Effector CD4-positive, alpha-beta T cell (primary cell): ENCODE data around the gene INPP4A.
A peak's percentile ranks its signal among the peaks of the same experiment; 100 is the strongest.
"Not testable (repeated sequence)": the region's sequence is repeated elsewhere in the genome, so short reads cannot be mapped to it uniquely, and the experiment has no call there.

Experiments used
- DNase-seq: peaks from one replicate; pipeline ENCODE4 v3.0.0-alpha.2; 2020
- total RNA-seq: gene quantifications from one replicate; lab custom pipeline; 2026; lab: John Stamatoyannopoulos, UW

Gene INPP4A
- total RNA-seq, result 153 reads per million, percentile 89 among the genes with 10 or more reads in this experiment

DNA sequence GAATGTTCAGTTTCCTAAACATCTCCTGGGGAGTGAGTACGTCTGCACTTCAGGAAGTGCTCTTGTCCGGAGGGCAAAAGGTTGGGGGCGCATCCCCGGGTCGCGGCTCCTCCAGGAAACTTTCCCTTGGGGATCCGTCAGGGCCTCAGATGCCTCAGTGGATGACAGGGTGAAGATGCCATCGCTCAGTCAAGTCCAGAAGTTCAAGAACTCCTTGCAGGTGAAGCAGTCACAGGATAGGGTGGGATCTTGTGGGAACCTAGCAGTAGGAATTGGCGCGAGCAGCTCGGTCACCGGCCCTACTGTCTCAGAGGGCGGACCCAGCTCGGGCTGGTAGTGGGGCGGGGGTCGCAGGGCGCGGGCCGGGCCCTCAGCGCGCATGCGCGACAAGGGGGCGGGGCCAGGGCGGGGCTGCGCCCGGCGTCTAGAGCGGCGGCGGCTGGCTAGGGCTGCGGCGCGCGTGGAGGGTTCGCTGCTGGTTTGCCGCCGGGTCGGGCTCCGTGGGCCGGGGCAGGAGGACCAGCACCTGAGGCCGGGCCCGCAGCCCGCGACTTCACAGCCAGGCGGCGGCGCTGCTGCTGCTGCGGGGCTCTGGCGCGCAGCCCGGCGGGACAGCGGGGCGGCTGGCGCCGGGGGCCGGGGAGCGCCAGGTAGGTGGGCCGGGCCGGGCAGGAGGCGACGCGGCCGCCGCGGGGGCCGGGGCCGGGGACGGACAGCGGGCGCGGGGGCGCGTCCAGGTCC, at the start of gene INPP4A:
Gene INPP4A (plus strand): TSS at position 423 of the 741 bp plus-strand sequence. CDS start 75,191 bp downstream, outside the sequence.
- DNase-seq, result peak; percentile 71

GRCh38 chr2:98395977-98396376, 48.7 kb upstream of the INPP4A start:
- DNase-seq, result no peak

- DNase-seq, result no peak
Observed at GRCh38 chr2:98396745-98397355, 47.8 kb upstream of the INPP4A start.

- no peak for DNase-seq
Observed at GRCh38 chr2:98399140-98399539, 45.5 kb upstream of the INPP4A start.

DNA sequence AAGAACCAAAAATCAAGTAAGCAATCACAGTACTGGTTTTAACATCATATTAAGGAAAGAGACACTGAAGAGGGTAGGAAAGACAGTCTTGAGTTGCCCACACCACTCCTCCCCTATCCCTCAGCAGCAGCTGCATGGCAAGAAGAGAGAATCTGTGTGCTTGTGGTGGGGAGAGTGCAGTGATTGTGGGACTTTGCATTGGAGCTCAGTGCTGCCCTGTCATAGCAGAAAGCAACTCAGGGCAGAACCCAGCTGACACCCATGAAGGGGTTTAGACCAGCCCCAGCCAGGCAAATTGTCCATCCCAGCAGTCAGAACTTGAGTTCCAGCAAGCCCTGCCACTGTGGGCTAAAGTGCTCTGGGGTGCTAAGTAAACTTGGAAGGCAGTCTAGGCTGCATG, 40.8 kb upstream of the INPP4A start:
- DNase-seq, result no peak

GRCh38 chr2:98404556-98405250, 40.0 kb upstream of the INPP4A start:
- DNase-seq, result no peak

- DNase-seq, result no peak
Observed at GRCh38 chr2:98405301-98405700, 39.4 kb upstream of the INPP4A start.

GRCh38 chr2:98408155-98408554, 36.5 kb upstream of the INPP4A start:
- DNase-seq, result no peak

GRCh38 chr2:98412751-98413458, 31.8 kb upstream of the INPP4A start:
- peak; percentile 61 for DNase-seq

DNA sequence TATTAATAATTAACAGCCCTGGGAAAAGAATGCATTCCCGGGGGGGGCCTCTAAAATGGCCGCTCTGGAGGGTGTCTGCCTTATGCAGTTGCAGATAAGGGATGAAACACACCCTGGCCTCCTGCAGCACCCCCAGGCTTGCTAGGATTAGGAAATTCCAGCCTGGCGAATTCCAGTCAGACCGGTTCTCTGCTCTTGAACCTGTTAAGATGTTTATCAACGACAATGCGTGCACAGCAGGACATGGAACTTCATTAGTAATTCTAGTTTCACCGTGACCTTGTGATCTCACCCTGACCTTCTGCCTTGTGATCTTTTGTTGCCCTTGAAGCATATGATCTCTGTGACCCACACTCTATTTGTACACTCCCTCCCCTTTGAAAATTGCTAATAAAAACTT, 30.4 kb upstream of the INPP4A start:
- DNase-seq, result not testable (repeated sequence)

- not testable (repeated sequence) for DNase-seq
Observed at GRCh38 chr2:98415719-98416248, 28.9 kb upstream of the INPP4A start.

GRCh38 chr2:98416383-98417159, 28.1 kb upstream of the INPP4A start:
- DNase-seq, result no peak

DNA sequence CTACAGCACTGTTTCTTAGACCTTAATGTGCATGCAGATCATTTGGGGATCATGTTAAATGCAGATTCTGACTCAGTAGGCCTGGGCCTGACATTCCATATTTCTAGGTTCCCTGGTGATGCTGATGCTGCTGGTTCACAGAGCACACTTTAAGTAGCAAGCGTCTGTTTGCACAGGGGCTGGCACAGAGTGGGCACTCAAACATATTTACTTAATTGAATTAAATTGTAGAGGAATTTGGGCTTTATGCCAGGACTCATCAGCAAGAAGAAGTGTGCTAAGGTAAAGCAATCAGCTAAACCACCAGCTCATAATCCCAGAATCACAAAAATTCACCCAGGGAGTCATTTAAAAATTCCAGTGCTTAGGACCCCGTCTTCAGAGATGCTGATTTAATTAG, 25.1 kb upstream of the INPP4A start:
- DNase-seq, result no peak

- no peak for DNase-seq
Observed at GRCh38 chr2:98419977-98420725, 24.5 kb upstream of the INPP4A start.

DNA sequence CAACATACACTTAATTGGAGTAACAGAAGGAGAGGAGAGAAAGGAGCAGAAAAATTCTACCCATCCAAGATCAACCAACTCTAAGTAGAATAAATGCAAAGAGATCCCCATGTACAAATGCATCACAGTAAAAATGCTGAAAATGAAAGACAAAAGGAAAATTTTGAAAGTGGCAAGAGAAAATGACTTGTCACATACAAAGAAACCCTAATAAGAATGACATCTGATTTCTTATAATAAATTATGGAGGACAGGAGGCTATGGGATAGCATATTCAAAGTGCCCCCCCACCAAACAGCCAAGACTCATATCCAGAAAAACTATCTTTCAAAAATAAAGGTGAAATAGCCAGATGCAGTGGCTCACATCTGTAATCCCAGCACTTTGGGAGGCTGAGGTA, 22.2 kb upstream of the INPP4A start:
- no peak for DNase-seq

DNA sequence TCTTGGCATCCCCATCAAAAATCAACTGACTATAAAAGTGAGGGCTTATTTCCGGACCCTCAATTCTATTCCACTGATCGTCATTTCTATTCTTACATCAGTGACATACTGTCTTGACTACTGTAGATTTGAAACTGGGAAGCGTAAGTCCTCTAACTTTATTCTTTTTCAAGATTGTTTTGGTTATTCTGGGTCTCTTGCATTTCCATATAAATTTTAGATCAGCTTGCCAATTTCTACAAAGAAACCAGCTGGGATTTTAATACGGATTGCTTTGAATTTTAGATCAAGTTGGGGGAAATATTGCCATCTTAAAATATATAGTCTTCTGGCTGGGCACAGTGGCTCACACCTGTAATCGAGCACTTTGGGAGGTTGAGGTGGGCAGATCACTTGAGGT, 17.9 kb upstream of the INPP4A start:
- DNase-seq, result no peak

- no peak for DNase-seq
Observed at GRCh38 chr2:98432145-98432544, 12.5 kb upstream of the INPP4A start.

DNA sequence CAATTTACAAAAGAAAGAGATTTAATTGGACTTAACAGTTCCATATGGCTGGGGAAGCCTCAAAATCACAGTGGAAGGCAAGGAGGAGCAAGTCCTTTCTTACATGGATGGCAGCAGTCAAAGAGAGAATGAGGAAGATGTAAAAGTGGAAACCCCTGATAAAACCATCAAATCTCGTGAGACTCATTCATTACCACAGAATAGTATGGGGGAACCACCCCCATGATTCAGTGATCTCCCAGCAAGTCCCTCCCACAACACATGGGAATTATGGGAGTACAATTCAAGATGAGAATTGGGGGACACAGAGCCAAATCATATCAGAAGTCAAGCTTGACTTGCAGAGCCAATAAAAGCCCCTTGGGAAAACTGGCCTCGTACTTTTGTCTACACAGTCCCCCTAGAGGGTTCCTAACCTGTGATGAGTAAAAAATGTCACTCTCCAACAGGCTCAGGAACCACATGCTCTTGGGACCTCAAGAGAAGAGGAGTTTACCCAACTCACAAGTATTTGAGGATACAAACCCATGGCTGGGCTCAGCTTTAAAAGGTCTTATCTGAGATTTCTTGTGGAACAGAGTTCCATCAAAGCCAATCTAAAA, 11.2 kb upstream of the INPP4A start:
- DNase-seq, result no peak

DNA sequence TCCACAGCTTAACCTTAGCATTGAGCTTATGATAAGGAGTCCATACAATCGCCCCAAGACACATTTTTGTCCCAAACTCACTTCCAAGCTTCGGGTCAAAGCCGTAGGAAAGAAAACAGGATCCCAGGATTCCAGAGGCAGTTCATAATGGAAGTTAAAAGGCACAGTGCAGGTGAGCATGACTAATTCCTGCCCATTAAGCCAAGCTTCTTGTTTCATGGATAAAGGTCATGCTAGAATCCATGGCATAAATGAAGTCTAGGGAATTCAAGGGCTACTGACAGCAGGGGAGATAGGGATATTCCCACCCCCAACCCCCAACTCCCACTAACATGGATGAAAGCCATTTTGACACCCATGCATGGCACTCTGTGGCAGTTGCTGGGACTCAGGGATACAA, 10.2 kb upstream of the INPP4A start:
- DNase-seq, result no peak

DNA sequence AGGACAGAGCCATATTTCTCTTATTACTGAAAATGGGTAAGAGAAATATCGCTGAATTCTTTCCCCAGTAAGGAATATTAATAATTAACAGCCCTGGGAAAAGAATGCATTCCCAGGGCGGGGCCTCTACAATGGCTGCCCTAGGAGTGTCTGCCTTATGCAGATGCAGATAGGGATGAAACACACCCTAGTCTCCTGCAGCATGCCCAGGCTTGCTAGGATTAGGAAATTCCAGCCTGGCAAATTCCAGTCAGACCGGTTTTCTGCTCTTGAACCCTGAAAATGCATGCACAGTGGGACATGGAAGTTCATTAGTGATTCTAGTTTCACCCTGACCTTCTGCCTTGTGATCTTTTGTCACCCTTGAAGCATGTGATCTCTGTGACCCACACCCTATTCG, 9.0 kb upstream of the INPP4A start:
- DNase-seq, result not testable (repeated sequence)

DNA sequence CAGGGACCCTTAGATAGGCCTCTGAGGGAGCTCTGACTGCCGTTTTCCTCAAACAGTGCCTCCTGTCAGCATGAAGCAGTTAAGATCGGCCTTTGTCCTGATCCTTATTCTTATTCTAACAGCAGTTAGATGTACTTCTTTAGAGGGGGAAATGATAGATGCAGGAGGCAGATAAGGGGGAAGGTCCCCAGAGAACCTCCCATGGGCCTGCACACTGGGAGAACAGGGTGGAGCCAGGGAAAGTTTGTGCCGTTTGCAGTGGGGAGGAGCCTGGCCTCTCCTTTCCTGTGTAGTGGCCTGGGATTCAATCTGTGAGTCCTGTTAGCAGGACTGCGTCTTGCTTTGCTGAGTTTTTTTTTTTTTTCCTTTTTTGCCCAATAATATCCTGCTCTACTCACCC, 7.9 kb upstream of the INPP4A start:
- no peak for DNase-seq
